CD4-positive, alpha-beta T cell treated with Interferon gamma for 1 hour (primary cell): ENCODE data around the gene TMCO1.
"Not testable (repeated sequence)": the region's sequence is repeated elsewhere in the genome, so short reads cannot be mapped to it uniquely, and the experiment has no call there.

Experiments used
- DNase-seq: peaks from one replicate; pipeline ENCODE4 v3.0.0-alpha.2; 2020

TMCO1 gene

GRCh38 chr1:165768513-165769394, at the start of gene TMCO1:
Gene TMCO1 (minus strand): TSS chr1:165768868. CDS start chr1:165768751, 117 bp downstream.
- peak; percentile 96 for DNase-seq

- DNase-seq = no peak
Observed at GRCh38 chr1:165816826-165817497, 48.3 kb upstream of the TMCO1 start.

GRCh38 chr1:165816157-165816556, 47.5 kb upstream of the TMCO1 start:
- DNase-seq = no peak

GRCh38 chr1:165815725-165816124, 47.1 kb upstream of the TMCO1 start:
- no peak for DNase-seq

- DNase-seq = no peak
Observed at GRCh38 chr1:165807613-165808012, 38.9 kb upstream of the TMCO1 start.

- not testable (repeated sequence) for DNase-seq
Observed at GRCh38 chr1:165804513-165804912, 35.8 kb upstream of the TMCO1 start.

- no peak for DNase-seq
Observed at GRCh38 chr1:165799387-165799786, 30.7 kb upstream of the TMCO1 start.

- DNase-seq = no peak
Observed at GRCh38 chr1:165795894-165796293, 27.2 kb upstream of the TMCO1 start.

GRCh38 chr1:165793951-165794350, 25.3 kb upstream of the TMCO1 start:
- no peak for DNase-seq

GRCh38 chr1:165787741-165788140, 19.1 kb upstream of the TMCO1 start:
- DNase-seq = no peak

GRCh38 chr1:165783519-165783918, 14.9 kb upstream of the TMCO1 start:
- DNase-seq = not testable (repeated sequence)

- DNase-seq = not testable (repeated sequence)
Observed at GRCh38 chr1:165778197-165778596, 9.5 kb upstream of the TMCO1 start.

GRCh38 chr1:165773324-165773965, 4.8 kb upstream of the TMCO1 start:
- no peak for DNase-seq

- DNase-seq = no peak
Observed at GRCh38 chr1:165772739-165773138, 4.1 kb upstream of the TMCO1 start.

GRCh38 chr1:165764277-165764676, 4.4 kb downstream of the TMCO1 start:
- DNase-seq = no peak

- DNase-seq = no peak
Observed at GRCh38 chr1:165763442-165763841, 5.2 kb downstream of the TMCO1 start.

- DNase-seq = no peak
Observed at GRCh38 chr1:165762725-165763124, 5.9 kb downstream of the TMCO1 start.

- DNase-seq = no peak
Observed at GRCh38 chr1:165759095-165759494, 9.6 kb downstream of the TMCO1 start.

GRCh38 chr1:165755393-165756010, 13.2 kb downstream of the TMCO1 start:
- DNase-seq = no peak

GRCh38 chr1:165753934-165754333, 14.7 kb downstream of the TMCO1 start:
- DNase-seq = no peak

- DNase-seq = no peak
Observed at GRCh38 chr1:165748550-165748949, 20.1 kb downstream of the TMCO1 start.

- DNase-seq = no peak
Observed at GRCh38 chr1:165747632-165748447, 20.8 kb downstream of the TMCO1 start.
